VCaP (cell line): ENCODE measurements around the gene CCDC57.

ENCODE experiments used
- H3K27ac ChIP-seq: fragments of 450-650 bp; 2 replicates; pipeline ENCODE4 v1.5.1; 2017
- TF ChIP-seq, protein P1 (sequence below): fragments of 450-650 bp; conservative IDR thresholded peaks from 2 replicates; pipeline ENCODE4 v1.5.1; 2017; ENCODE audit warnings: mild to moderate bottlenecking, moderate library complexity

The CCDC57 gene

DNA sequence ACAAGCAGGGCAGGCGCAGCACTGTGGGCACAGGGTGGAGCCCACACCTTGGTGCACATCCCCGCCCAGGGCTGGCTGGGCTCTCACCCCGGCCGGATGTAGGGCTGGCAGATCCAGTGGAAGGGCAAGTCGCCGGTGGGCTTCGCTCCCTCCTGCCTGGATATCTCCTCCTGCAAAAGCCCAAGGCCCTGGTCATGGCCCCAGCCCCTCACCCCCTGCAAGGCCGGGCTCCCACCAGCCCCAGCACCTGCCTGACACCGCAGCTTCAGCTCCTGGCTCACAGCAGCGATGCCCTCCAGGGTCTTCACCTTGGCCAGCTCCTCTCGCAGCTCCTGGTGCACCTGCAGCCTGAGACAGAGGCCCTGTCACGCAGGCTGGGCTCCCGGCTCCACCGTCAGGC is 152.0 kb downstream of the CCDC57 start:
- peak overlapping the region; percentile 95 for H3K27ac ChIP-seq
- TF ChIP-seq, protein P1, sequence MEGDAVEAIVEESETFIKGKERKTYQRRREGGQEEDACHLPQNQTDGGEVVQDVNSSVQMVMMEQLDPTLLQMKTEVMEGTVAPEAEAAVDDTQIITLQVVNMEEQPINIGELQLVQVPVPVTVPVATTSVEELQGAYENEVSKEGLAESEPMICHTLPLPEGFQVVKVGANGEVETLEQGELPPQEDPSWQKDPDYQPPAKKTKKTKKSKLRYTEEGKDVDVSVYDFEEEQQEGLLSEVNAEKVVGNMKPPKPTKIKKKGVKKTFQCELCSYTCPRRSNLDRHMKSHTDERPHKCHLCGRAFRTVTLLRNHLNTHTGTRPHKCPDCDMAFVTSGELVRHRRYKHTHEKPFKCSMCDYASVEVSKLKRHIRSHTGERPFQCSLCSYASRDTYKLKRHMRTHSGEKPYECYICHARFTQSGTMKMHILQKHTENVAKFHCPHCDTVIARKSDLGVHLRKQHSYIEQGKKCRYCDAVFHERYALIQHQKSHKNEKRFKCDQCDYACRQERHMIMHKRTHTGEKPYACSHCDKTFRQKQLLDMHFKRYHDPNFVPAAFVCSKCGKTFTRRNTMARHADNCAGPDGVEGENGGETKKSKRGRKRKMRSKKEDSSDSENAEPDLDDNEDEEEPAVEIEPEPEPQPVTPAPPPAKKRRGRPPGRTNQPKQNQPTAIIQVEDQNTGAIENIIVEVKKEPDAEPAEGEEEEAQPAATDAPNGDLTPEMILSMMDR, result no peak

DNA sequence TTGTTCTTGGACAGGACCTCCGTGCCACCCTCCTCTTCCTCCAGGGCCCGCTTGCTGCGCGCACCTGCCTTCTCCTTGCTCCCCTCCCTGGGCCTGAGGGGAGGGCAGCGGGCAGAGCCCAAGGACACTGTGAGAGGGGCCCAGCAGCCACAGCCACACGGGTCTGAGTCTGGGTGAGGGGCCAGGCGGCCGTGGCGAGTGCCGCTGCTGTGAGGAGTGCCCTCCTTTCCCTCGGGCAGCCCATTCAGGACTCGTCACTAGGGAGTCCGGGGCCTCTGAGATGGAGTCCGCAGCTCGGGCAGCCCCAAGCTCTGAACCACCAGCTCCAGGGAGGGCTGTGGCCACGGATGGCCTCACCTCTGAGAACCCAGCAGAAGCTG is 152.7 kb downstream of the CCDC57 start:
- TF ChIP-seq, protein P1, result no peak
- peak overlapping the region; percentile 95 for H3K27ac ChIP-seq

DNA sequence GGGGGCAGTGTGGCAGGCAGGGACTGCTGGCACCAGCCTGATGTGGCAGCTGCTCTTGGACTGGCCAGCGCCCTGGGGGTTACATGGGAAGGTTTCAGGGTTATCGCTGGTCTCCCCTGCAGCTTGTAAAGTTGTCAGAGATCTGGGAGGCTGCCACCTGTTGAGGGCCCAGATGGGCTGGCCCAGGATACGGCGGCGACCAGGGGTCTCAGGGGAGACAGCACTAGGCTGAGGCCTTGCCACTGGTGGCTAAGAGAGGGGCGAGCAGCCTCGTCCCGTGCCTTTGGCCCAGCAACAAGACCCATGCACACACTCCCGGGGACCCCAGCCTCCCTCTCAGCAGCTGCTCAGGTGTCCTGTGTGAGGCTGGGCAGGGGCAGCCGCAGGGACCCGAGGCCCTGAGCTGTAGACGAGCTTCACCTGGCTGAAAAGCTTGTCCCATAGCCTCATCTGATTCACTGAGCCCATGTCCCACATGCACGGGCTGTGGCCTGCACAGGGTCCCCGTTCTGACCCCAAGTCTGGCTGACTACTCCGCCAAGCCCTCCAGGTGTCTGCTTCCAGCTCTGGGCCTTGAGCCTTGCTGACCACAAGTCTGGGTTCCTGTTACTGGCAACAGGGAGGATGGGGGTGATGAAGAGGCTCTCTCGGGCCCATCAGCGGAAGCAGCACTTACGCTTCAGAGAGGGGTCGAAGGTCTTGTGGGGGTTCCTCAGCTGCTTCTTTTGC is 153.2 kb downstream of the CCDC57 start:
- TF ChIP-seq, protein P1, result no peak
- H3K27ac ChIP-seq, result peak overlapping the region; percentile 95

DNA sequence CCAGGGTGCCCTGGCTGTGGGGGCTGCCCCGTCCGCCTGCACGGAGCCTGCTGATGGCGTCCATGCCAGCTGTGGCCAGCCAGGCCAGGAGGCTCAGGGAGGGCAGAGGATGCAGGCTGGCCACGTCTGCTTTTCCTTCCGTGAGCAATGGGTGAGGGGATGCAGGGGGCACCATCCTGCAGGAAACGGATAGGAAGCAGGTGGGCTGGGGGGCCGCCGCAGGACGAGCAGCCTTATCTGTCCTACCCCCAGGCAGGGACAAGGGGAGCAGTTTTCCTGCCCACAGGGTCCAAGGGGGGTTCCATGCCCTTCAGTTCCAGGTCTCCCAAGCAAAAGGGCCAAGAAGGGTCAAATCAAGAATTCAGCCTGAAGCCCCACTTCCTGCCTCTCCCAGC is 153.8 kb downstream of the CCDC57 start:
- H3K27ac ChIP-seq, result peak overlapping the region; percentile 95

GRCh38 chr17:82058230-82058854 is 154.3 kb downstream of the CCDC57 start:
- TF ChIP-seq, protein P1, result no peak
- peak overlapping the region; percentile 95 for H3K27ac ChIP-seq

More for the DNA sequence above, 153.8 kb downstream of the CCDC57 start:
- TF ChIP-seq, protein P1, result no peak

DNA sequence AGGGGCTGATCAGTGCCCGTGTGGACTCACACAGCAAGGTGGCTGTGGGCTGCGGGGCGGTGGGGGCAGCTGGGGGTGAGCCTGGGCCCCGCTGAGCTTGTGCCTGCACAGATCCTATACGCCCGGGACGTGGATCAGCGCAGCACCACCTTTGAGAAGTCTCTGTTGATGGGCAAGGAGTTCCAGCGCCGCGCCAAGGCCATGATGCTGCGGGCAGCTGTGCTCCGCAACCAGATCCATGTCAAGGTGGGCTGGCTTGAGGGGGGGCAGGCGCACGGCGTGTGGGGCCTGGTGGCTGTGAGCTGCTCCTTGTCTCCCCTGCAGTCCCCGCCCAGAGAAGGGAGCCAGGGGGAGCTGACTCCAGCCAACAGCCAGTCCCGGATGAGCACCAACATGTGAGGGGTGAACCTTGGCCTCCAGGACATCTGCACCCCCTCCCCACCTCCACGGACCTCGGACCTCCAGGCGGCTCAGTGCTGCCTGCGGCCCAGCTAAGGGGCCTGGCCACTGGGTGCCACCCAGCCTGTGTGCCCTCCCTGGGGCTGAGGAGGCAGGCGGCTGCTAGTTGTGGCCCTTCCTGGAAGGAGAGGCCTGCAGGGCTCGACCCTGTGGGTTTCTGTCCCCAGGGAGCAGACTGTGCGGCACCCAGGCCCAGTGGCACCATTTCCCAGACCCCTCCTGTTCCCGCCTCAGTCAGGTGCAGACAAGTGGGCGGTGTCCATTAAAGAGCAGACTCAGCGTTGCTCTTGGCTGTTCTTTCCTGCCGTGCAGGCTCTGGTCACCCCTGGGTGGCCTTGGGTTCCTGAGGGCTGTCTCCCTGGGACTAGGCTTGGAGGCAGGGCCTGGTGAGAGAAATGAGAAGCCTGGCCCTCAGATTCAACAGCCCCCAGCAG is 155.7 kb downstream of the CCDC57 start:
- H3K27ac ChIP-seq, result peak overlapping the region; percentile 95
- TF ChIP-seq, protein P1, result no peak
